Upper lobe of right lung (tissue), 1 donor: ENCODE data around the gene TAPBP. TPM values are rescaled to one million over a fixed set of nuclear protein-coding genes. Genes with fewer than 3 reads are reported as not detected.
"Not testable (repeated sequence)": the region's sequence is repeated elsewhere in the genome, so short reads cannot be mapped to it uniquely, and the experiment has no call there.

Experiments used
- ATAC-seq: fragments of 200-7000 bp; cut with Tn5 transposase; one replicate; pipeline ENCODE4 v1.9.1; 2020; ENCODE audit warnings: mild to moderate bottlenecking, moderate library complexity
- DNase-seq: peaks from one replicate; pipeline ENCODE4 v3.0.0-alpha.2; 2020
- H3K27ac ChIP-seq: fragments of 200-600 bp; one replicate; pipeline ENCODE4 v1.8.0; 2022
- H3K27me3 ChIP-seq: fragments of 200-600 bp; one replicate; pipeline ENCODE4 v1.8.0; 2022; ENCODE audit warnings: mild to moderate bottlenecking
- H3K36me3 ChIP-seq: fragments of 200-600 bp; one replicate; pipeline ENCODE4 v1.8.0; 2022
- H3K4me1 ChIP-seq: fragments of 200-600 bp; one replicate; pipeline ENCODE4 v1.8.0; 2022
- H3K4me3 ChIP-seq: fragments of 200-600 bp; one replicate; pipeline ENCODE4 v1.8.0; 2022; ENCODE audit warnings: mild to moderate bottlenecking
- H3K9me3 ChIP-seq: fragments of 200-600 bp; one replicate; pipeline ENCODE4 v1.8.0; 2022
- intact Hi-C: fragments of 100-400 bp; cut with DNase I; formaldehyde crosslinking; loops from one replicate; pipeline ENCODE4 v1.11.0; 2022
- long read RNA-seq: library from polyadenylated mRNA; unstranded; transcript quantifications from one replicate; pipeline ENCODE4 v2.0.0, GENCODE V29; 2021
- total RNA-seq: library from RNA; stranded (reverse); fragmentation: NEBNext Ultra II Directional; extraction: Animal tissue kit (Norgen Biotek cat#: 25700); gene quantifications from one replicate; pipeline ENCODE4 v1.2.1, GENCODE V29; 2021
- TF ChIP-seq, protein P1 (sequence below): fragments of 200-600 bp; IDR thresholded peaks from one replicate; pipeline ENCODE4 v1.8.0; 2022; ENCODE audit warnings: antibody characterized with exemption
- donor health status: DM: no; HTN: yes; CAD: no; lungs with severe emphysema.

TAPBP gene
- total RNA-seq = 191 TPM
- long read RNA-seq, transcript TAPBP-234 (8 exons, 3,759 nt) = major isoform, 52 of 144 reads
- long read RNA-seq, partial matches to known transcripts = 40 of 144 reads
- long read RNA-seq, other reads (novel, unspliced or antisense) = 47 of 144 reads

DNA sequence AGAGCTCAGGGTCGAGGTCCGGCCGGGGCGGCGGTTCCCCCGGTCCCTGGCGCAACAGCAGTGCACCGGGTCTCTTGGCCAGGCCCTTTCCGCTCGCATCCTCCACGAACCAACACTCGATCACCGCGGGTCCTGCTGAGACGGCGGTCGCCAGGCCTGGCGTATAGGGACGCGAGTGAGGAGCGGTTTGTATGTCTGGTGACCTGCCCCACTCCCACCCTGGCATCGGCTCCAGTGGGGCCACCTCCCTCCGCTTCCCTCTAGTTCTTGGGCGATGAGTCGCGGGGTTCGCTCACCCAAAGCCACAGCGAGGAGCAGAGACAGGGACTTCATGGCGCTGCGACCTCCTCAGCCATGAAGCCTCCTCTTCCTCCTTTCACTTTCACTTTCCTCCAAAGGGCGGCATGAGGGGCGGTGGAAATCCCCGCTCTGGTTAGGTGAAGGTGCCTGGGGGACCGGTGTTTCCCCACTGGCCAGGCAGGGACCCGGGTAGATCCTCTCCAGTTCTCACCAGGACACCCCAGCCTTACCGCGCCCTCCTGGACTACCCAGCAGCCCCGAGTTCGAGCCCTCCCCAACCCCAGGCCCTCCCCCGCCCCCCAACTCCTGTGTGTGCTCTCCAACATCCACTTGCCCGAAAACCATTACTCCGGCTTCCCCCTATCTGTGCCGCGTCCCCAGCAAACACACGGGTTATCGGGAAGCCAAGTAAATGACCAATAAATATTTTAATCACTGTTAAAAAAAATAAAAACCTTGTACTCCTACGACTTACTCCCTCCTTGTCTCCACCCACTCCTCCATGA is at the start of gene TAPBP:
TSS of gene TAPBP (minus strand) at position 370 of the 806 bp plus-strand sequence. CDS start at position 333, 37 bp downstream.
- H3K9me3 ChIP-seq = no peaks in the 10 kb centered on the region
- peak within 1 kb of the TSS; percentile 92 for H3K4me3 ChIP-seq
- no peaks in the 10 kb centered on the region for H3K27me3 ChIP-seq
- peaks cover 46% of the 10 kb centered on the region for H3K4me1 ChIP-seq
- intact Hi-C loops = no loop called here
- peak within 1 kb of the TSS; percentile 99 for H3K27ac ChIP-seq
- ATAC-seq = peak; percentile 35
- peaks cover 27% of the 10 kb centered on the region for H3K36me3 ChIP-seq
- TF ChIP-seq, protein P1, sequence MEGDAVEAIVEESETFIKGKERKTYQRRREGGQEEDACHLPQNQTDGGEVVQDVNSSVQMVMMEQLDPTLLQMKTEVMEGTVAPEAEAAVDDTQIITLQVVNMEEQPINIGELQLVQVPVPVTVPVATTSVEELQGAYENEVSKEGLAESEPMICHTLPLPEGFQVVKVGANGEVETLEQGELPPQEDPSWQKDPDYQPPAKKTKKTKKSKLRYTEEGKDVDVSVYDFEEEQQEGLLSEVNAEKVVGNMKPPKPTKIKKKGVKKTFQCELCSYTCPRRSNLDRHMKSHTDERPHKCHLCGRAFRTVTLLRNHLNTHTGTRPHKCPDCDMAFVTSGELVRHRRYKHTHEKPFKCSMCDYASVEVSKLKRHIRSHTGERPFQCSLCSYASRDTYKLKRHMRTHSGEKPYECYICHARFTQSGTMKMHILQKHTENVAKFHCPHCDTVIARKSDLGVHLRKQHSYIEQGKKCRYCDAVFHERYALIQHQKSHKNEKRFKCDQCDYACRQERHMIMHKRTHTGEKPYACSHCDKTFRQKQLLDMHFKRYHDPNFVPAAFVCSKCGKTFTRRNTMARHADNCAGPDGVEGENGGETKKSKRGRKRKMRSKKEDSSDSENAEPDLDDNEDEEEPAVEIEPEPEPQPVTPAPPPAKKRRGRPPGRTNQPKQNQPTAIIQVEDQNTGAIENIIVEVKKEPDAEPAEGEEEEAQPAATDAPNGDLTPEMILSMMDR = no peak
- peak; percentile 83 for DNase-seq

DNA sequence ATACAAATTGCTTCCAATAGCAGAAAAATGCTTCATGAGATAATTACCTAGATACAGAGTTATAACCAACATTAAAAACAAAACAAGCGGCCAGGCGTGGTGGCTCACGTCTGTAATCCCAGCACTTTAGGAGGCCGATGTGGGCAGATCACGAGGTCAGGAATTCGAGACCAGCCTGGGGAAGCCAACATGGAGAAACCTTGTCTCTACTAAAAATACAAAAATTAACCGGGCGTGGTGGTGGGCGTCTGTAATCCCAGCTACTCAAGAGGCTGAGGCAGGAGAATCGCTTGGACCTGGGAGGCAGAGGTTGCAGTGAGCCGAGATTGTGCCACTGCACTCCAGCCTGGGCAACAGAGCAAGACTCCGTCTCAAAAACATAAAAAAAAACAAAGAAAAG is 49.6 kb upstream of the TAPBP start:
- intact Hi-C loops, H3K27ac ChIP-seq, DNase-seq, ATAC-seq, H3K27me3 ChIP-seq, H3K4me3 ChIP-seq, H3K4me1 ChIP-seq, H3K36me3 ChIP-seq, H3K9me3 ChIP-seq: not testable (repeated sequence)

DNA sequence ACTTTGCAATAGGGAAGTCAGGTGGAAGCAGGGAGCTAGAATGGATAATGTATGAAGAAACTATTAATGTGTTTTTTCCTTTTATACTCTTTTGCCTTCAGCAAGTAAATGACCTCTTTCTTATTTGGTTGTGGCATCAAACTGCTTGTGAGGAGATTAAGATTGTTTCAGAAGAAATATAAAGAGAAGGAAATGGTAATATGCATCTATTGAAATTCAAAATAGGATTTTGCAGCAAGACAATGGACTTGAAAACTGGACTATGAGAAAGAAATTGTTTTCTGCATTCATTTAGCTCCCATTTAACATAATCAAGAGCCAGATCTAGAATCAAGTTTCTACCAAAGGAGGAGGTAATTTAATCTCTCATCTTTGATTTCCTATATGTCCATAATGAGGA is 45.5 kb upstream of the TAPBP start:
- Histone ChIP-seq H3K4me1 (no peaks in the 10 kb centered on the region), H3K4me3 (no peak overlapping the region), H3K27me3 (no peaks in the 10 kb centered on the region), H3K27ac (no peak overlapping the region), H3K36me3 (no peaks in the 10 kb centered on the region), H3K9me3 (no peaks in the 10 kb centered on the region)
- no peak for ATAC-seq
- intact Hi-C loops = no loop called here
- DNase-seq = no peak
- TF ChIP-seq, protein P1 = no peak

DNA sequence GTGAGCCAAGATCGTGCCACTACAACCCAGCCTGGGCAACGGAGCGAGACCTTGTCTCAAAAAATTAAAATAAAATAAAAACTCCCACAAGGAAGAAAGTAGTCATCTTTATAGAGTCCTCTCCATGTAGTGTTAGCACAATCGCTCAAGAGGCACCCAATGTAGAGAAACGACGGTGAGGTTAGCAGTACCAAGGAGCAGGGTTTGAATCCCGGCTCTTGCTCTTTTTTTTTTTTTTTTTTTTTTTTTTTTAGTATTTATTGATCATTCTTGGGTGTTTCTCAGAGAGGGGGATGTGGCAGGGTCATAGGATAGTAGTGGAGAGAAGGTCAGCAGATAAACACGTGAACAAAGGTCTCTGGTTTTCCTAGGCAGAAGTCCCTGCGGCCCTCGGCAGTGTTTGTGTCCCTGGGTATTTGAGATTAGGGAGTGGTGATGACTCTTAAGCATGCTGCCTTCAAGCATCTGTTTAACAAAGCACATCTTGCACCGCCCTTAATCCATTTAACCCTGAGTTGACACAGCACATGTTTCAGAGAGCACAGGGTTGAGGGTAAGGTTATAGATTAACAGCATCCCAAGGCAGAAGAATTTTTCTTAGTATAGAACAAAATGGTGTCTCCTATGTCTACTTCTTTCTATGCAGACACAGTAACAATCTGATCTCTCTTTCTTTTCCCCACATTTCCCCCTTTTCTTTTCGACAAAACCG is 43.4 kb upstream of the TAPBP start:
- intact Hi-C loops = not testable (repeated sequence)

DNA sequence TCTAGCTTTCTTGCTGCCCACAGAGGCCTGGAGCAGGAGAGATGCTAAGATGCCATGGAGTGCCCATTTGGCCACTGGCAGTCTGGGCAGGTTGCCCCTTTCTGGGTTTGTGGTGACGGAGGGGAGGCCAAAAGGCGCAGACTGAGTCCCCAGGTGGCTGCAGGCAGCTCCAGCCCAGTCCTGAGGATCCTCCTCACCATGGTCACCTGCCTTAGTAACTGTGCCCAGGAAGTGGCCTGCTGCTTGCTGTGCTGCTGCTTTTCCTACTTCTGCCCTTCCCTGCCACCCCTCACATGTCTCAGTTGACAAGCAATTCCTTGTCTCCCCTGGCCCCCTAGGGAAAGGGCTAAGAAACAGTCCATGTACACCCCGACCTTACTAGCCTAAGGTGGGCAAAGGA is 42.4 kb upstream of the TAPBP start:
- Histone ChIP-seq H3K36me3 (no peaks in the 10 kb centered on the region), H3K27me3 (no peaks in the 10 kb centered on the region), H3K4me1 (no peaks in the 10 kb centered on the region), H3K4me3 (no peak overlapping the region), H3K27ac (no peak overlapping the region), H3K9me3 (no peaks in the 10 kb centered on the region)
- ATAC-seq (no peak), DNase-seq (no peak)
- TF ChIP-seq, protein P1 = no peak
- intact Hi-C loops = no loop called here

More for the DNA sequence above, 43.4 kb upstream of the TAPBP start:
- H3K27ac ChIP-seq, H3K4me1 ChIP-seq, H3K27me3 ChIP-seq, DNase-seq, H3K4me3 ChIP-seq, ATAC-seq, H3K9me3 ChIP-seq, H3K36me3 ChIP-seq: not testable (repeated sequence)

DNA sequence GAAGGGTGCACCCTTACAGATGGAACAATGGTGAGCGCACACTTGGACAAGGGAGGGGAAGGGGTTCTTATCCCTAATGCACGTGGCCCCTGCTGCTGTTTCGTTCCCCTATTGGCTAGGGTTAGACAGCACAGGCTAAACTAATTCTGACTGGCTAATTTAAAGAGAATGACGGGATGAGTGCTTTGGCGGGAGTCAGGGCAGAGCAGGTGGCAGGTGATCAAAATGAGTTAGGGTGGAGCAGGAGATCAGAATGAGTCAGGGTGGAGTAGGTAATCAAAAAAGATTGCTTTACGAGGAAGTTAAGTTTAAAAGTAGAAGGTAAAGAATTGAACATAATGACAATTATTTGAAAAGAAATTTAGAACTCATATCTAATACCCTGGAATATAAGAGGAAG is 42.0 kb upstream of the TAPBP start:
- DNase-seq, H3K9me3 ChIP-seq, H3K4me1 ChIP-seq, ATAC-seq, H3K27ac ChIP-seq, H3K4me3 ChIP-seq, H3K27me3 ChIP-seq, H3K36me3 ChIP-seq, intact Hi-C loops: not testable (repeated sequence)

DNA sequence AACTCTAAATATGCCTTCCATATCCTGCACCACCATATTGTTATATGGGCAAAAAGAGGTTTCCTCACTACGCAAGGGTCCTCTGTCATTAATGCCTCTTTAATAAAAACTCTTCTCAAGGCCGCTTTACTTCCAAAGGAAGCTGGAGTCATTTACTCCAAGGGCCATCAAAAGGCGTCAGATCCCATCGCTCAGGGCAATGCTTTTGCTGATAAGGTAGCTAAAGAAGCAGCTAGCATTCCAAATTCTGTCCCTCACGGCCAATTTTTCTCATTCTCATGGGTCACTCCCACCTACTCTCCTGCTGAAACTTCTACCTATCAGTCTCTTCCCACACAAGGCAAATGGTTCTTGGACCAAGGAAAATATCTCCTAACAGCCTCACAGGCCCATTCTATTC is 33.9 kb upstream of the TAPBP start:
- no peaks in the 10 kb centered on the region for H3K36me3 ChIP-seq
- peaks cover 6% of the 10 kb centered on the region for H3K4me1 ChIP-seq
- peak overlapping the region; percentile 17 for H3K4me3 ChIP-seq

DNA sequence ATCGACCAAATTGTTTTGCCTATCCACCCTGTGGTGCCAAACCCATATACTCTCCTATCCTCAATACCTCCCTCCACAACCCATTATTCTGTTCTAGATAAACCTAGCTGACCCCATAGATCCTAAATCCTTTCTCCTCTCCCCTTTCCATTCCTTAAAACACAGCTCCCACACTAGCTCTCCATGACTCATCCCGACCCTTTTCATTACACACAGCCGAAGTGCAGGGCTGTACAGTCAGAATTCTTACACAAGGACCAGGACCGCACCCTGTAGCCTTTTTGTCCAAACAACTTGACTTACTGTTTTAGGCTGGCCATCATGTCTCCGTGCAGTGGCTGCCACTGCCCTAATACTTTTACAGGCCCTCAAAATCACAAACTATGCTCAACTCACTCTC is 33.1 kb upstream of the TAPBP start:
- DNase-seq, H3K36me3 ChIP-seq, H3K27me3 ChIP-seq, ATAC-seq, H3K9me3 ChIP-seq, intact Hi-C loops, H3K4me1 ChIP-seq: not testable (repeated sequence)
- H3K27ac ChIP-seq = peak overlapping the region; percentile 65
- H3K4me3 ChIP-seq = peak overlapping the region; percentile 17

More for the DNA sequence above, 33.9 kb upstream of the TAPBP start:
- TF ChIP-seq, protein P1 = no peak
- Histone ChIP-seq H3K27ac (no peak overlapping the region), H3K27me3 (no peaks in the 10 kb centered on the region), H3K9me3 (no peaks in the 10 kb centered on the region)
- DNase-seq = no peak
- intact Hi-C loops = no loop called here
- no peak for ATAC-seq
